Mesenchymal stem cell (in vitro differentiated cells and primary cell): Measurements from ENCODE around the gene SCGB2B2. TPM values are rescaled to one million over a fixed set of nuclear protein-coding genes. Genes with fewer than 3 reads are reported as not detected.
A peak's percentile ranks its signal among the peaks of the same experiment; 100 is the strongest.

Source experiments
- DNase-seq: peaks from one replicate; pipeline ENCODE4 v3.0.0-alpha.2; 2013
- H2AFZ ChIP-seq: one replicate; pipeline ENCODE4 v1.6.1; 2013; ENCODE audit warnings: low read depth, mild to moderate bottlenecking, control low read depth, inconsistent platforms, low read length, moderate library complexity
- H2AK5ac ChIP-seq: 2 replicates; pipeline ENCODE4 v1.6.1; 2013; ENCODE audit warnings: low read length, moderate library complexity, mild to moderate bottlenecking, inconsistent platforms; ENCODE audit not compliant: severe bottlenecking
- H2BK120ac ChIP-seq: one replicate; pipeline ENCODE4 v1.6.1; 2013; ENCODE audit warnings: low read depth, mild to moderate bottlenecking, inconsistent platforms, low read length, moderate library complexity
- H2BK12ac ChIP-seq, 2 experiments: one replicate each; pipeline ENCODE4 v1.6.1; 2013; ENCODE audit warnings: inconsistent platforms in 2 of 2, low read length in 2 of 2, mild to moderate bottlenecking in 2 of 2, moderate library complexity in 2 of 2, control low read depth in 1 of 2
- H2BK15ac ChIP-seq: one replicate; pipeline ENCODE4 v1.6.1; 2013; ENCODE audit warnings: mild to moderate bottlenecking, low read depth, inconsistent platforms; ENCODE audit not compliant: poor library complexity, severe bottlenecking
- H2BK5ac ChIP-seq: 2 replicates; pipeline ENCODE4 v1.6.1; 2013; ENCODE audit warnings: low read depth, mild to moderate bottlenecking, low read length, control low read depth, inconsistent platforms; ENCODE audit not compliant: poor library complexity, severe bottlenecking
- H3K14ac ChIP-seq, 2 experiments: one replicate each; pipeline ENCODE4 v1.6.1; 2013; ENCODE audit warnings: inconsistent platforms in 2 of 2, low read length in 2 of 2, control low read depth in 1 of 2, mild to moderate bottlenecking in 1 of 2, moderate library complexity in 1 of 2
- H3K18ac ChIP-seq, 2 experiments: one replicate each; pipeline ENCODE4 v1.6.1; 2013; ENCODE audit warnings: inconsistent platforms in 2 of 2, low read length in 2 of 2, control low read depth in 1 of 2, low read depth in 1 of 2, mild to moderate bottlenecking in 1 of 2
- H3K23ac ChIP-seq, 2 experiments: one replicate each; pipeline ENCODE4 v1.6.1; 2013; ENCODE audit warnings: inconsistent platforms in 2 of 2, low read length in 2 of 2, mild to moderate bottlenecking in 2 of 2, moderate library complexity in 2 of 2, control low read depth in 1 of 2
- H3K27ac ChIP-seq: 2 replicates; pipeline ENCODE4 v1.5.1; 2013; ENCODE audit warnings: mild to moderate bottlenecking, moderate library complexity, low read length, control low read depth, inconsistent platforms; ENCODE audit not compliant: poor library complexity, severe bottlenecking
- H3K27me3 ChIP-seq, 2 experiments: 2 replicates each; pipeline versions ENCODE4 v1.6.1 to v1.7.0; 2013; ENCODE audit warnings: low read length in 2 of 2, mild to moderate bottlenecking in 2 of 2, moderate library complexity in 2 of 2, control low read depth in 1 of 2, inconsistent platforms in 1 of 2; ENCODE audit not compliant: control insufficient read depth in 1 of 2, insufficient read depth in 1 of 2
- H3K36me3 ChIP-seq, 2 experiments: 2 replicates each; pipeline versions ENCODE4 v1.6.1 to v1.7.0; 2013; ENCODE audit warnings: low read length in 2 of 2, control low read depth in 1 of 2, inconsistent platforms in 1 of 2, low read depth in 1 of 2, mild to moderate bottlenecking in 1 of 2; ENCODE audit not compliant: insufficient read depth in 2 of 2, control insufficient read depth in 1 of 2
- H3K4ac ChIP-seq, 2 experiments: one replicate each; pipeline ENCODE4 v1.6.1; 2013; ENCODE audit warnings: inconsistent platforms in 2 of 2, low read length in 2 of 2, mild to moderate bottlenecking in 2 of 2, moderate library complexity in 2 of 2, control low read depth in 1 of 2, low read depth in 1 of 2
- H3K4me1 ChIP-seq: 2 replicates; pipeline ENCODE4 v1.6.1; 2013; ENCODE audit warnings: low read depth, low read length, control low read depth; ENCODE audit not compliant: control insufficient read depth, insufficient read depth
- H3K4me2 ChIP-seq: 2 replicates; pipeline ENCODE4 v1.6.1; 2013; ENCODE audit warnings: low read length, mild to moderate bottlenecking, inconsistent platforms; ENCODE audit not compliant: poor library complexity, severe bottlenecking
- H3K4me3 ChIP-seq, 2 experiments: 2 replicates each; pipeline versions ENCODE4 v1.5.1 to v1.7.0; 2013; ENCODE audit warnings: low read length in 2 of 2, mild to moderate bottlenecking in 2 of 2, control low read depth in 1 of 2, low read depth in 1 of 2; ENCODE audit not compliant: insufficient read depth in 1 of 2
- H3K79me1 ChIP-seq: replicated peaks from 2 replicates; pipeline ENCODE4 v1.6.1; 2013; ENCODE audit warnings: mild to moderate bottlenecking, control low read depth, low read length, inconsistent platforms; ENCODE audit not compliant: poor library complexity, severe bottlenecking
- H3K9ac ChIP-seq: 2 replicates; pipeline ENCODE4 v1.7.0; 2013; ENCODE audit warnings: mild to moderate bottlenecking, low read length, moderate library complexity
- H3K9me3 ChIP-seq: 2 replicates; pipeline ENCODE4 v1.7.0; 2013; ENCODE audit warnings: mild to moderate bottlenecking, low read length; ENCODE audit not compliant: control insufficient read depth
- H4K8ac ChIP-seq: one replicate; pipeline ENCODE4 v1.6.1; 2013; ENCODE audit warnings: inconsistent platforms, mild to moderate bottlenecking, low read length, moderate library complexity
- H4K91ac ChIP-seq: one replicate; pipeline ENCODE4 v1.6.1; 2013; ENCODE audit warnings: mild to moderate bottlenecking, low read length, inconsistent platforms
- WGBS: methylation state at CpG from one replicate; pipeline ENCODE4 v1.1.7; 2013; ENCODE audit warnings: mixed read lengths; 5-methylcytosine and 5-hydroxymethylcytosine counted together
- polyA plus RNA-seq, 2 experiments: library from polyadenylated mRNA; stranded (reverse); fragments of 200-250 nt; gene quantifications; one replicate each; pipeline ENCODE4 v1.2.3, GENCODE V29; 2013

SCGB2B2 gene
- 0.04 TPM for polyA plus RNA-seq (2013, experiment 1 of 2)
- 0.16 TPM for polyA plus RNA-seq (2013, experiment 2 of 2)

- H3K4me3 ChIP-seq = peak within 1 kb of the TSS; percentile 84 to 87
- peaks cover 17 to 35% of the 10 kb centered on the region in 2 experiments for H3K36me3 ChIP-seq
- H3K27me3 ChIP-seq = no peaks in the 10 kb centered on the region
- peak within 1 kb of the TSS; percentile 96 for H4K91ac ChIP-seq
- peak within 1 kb of the TSS; percentile 96 to 97 for H3K4ac ChIP-seq
- H3K27ac ChIP-seq = peak within 1 kb of the TSS; percentile 85
- peak within 1 kb of the TSS in 1 of 2 experiments; percentile 77 for H3K23ac ChIP-seq
- H3K18ac ChIP-seq = peak within 1 kb of the TSS; percentile 100
- 8% methylated on average over 25 of the region's 26 CpGs for WGBS
- H2AK5ac ChIP-seq = peak within 1 kb of the TSS; percentile 58
- peak within 1 kb of the TSS; percentile 81 for H3K4me2 ChIP-seq
- peak within 1 kb of the TSS; percentile 77 to 87 for H3K14ac ChIP-seq
- H2BK120ac ChIP-seq = peak within 1 kb of the TSS; percentile 65
- H2AFZ ChIP-seq = peak within 1 kb of the TSS; percentile 93
- no peak for DNase-seq
- H2BK12ac ChIP-seq = no peak within 1 kb of the TSS
- H3K9ac ChIP-seq = peak within 1 kb of the TSS; percentile 98
- peak within 1 kb of the TSS; percentile 99 for H4K8ac ChIP-seq
- H2BK5ac ChIP-seq = peak within 1 kb of the TSS; percentile 85
- peak within 1 kb of the TSS; percentile 99 for H2BK15ac ChIP-seq
- H3K4me1 ChIP-seq = peaks cover 5% of the 10 kb centered on the region
- peaks cover 35% of the 10 kb centered on the region for H3K9me3 ChIP-seq
- H3K79me1 ChIP-seq = peaks cover 20% of the 10 kb centered on the region
Measured at GRCh38 chr19:34676697-34677385, at the start of gene SCGB2B2. TSS of gene SCGB2B2 (minus strand) at chr19:34677159. CDS start at chr19:34594563, 82,596 bp downstream.

DNA sequence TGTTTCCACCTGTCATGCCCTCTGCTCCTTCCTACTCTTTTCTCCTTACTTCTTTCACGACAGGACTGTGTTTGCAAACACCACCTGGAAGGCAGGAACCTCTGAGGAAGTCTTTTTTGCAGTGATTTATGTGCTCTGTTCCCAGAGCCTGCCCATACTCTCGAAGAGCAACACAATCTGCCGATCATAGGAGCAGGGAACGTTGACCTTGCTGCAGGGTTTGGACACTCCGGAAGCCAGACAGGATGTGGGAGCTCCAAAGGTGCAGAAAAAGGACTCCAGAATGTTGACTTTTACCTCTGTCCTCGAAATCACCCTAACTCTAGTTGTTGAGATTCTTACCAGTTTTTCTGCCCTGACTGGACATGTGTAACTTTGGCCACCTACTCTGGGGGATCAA, 48.4 kb upstream of the SCGB2B2 start:
- Histone ChIP-seq H3K4ac (no peak overlapping the region), H3K4me1 (no peaks in the 10 kb centered on the region), H3K4me2 (no peak overlapping the region)

DNA sequence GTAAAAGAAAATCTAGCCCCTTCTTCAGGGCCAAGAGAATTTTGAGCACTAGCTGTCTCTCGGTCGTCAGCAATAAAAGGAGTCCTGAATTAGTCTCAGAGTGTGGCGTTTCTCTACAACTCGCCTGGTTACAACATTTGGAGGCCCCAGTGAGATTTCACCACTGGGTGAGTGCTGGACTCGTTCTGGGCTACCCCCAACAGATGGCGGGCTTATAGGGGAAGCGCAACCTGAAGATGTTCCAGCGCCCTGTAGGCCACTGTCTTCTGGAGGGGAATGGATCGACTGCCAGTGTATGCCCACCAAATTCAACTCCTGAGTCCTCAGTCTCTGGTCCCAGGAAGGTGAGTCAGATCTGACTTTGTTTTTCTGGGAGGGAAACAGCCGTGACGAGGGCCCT, 45.4 kb upstream of the SCGB2B2 start:
- no peak overlapping the region for H2BK5ac ChIP-seq
- H3K4me3 ChIP-seq = no peak overlapping the region
- no peaks in the 10 kb centered on the region for H3K9me3 ChIP-seq
- H2AK5ac ChIP-seq = no peak overlapping the region
- H3K14ac ChIP-seq = no peak overlapping the region
- no peak overlapping the region for H3K18ac ChIP-seq
- 68% methylated on average over 11 of the region's 11 CpGs for WGBS
- H3K23ac ChIP-seq = no peak overlapping the region
- H2BK12ac ChIP-seq = no peak overlapping the region
- H3K4ac ChIP-seq = no peak overlapping the region
- no peaks in the 10 kb centered on the region for H3K79me1 ChIP-seq
- no peak overlapping the region for H4K8ac ChIP-seq
- no peak overlapping the region for H2AFZ ChIP-seq
- no peaks in the 10 kb centered on the region for H3K4me1 ChIP-seq
- no peak overlapping the region for H3K27ac ChIP-seq
- H2BK15ac ChIP-seq = no peak overlapping the region
- H3K4me2 ChIP-seq = no peak overlapping the region
- no peak overlapping the region for H2BK120ac ChIP-seq
- H3K36me3 ChIP-seq = no peaks in the 10 kb centered on the region
- no peak overlapping the region for H4K91ac ChIP-seq
- no peak for DNase-seq
- no peak overlapping the region for H3K9ac ChIP-seq
- peaks cover 0 to 17% of the 10 kb centered on the region in 2 experiments for H3K27me3 ChIP-seq

More for the DNA sequence above, 48.4 kb upstream of the SCGB2B2 start:
- Histone ChIP-seq H4K91ac (no peak overlapping the region), H2BK120ac (no peak overlapping the region), H3K9ac (no peak overlapping the region), H3K27ac (no peak overlapping the region), H2BK12ac (no peak overlapping the region), H2BK15ac (no peak overlapping the region), H3K14ac (no peak overlapping the region), H2AK5ac (no peak overlapping the region), H3K27me3 (peaks cover 0 to 17% of the 10 kb centered on the region in 2 experiments), H3K36me3 (no peaks in the 10 kb centered on the region), H3K18ac (no peak overlapping the region), H3K23ac (no peak overlapping the region), H3K79me1 (no peaks in the 10 kb centered on the region), H3K9me3 (no peaks in the 10 kb centered on the region), H3K4me3 (no peak overlapping the region), H4K8ac (no peak overlapping the region), H2BK5ac (no peak overlapping the region), H2AFZ (no peak overlapping the region)
- DNase-seq = no peak
- WGBS = 50% methylated on average over 6 of the region's 6 CpGs

DNA sequence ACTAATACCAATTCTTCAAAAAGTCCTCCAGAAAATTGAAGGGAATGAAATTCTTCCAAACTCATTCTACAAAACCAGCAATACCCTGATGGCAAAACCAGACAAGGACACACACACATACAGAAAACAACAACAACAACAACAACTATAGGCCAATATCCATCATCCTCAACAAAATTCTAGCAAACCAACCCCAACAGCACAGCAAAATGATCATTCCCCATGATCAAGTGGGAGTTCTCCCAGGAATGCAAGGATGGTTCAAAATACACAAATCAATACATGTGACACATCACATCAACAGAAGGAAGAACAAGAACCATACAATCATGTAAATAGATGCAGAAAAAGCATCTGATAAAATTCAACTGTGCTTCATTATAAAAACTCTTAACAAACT, 38.4 kb upstream of the SCGB2B2 start:
- Histone ChIP-seq H3K79me1 (no peaks in the 10 kb centered on the region), H4K8ac (no peak overlapping the region), H2BK120ac (no peak overlapping the region), H2BK15ac (no peak overlapping the region), H3K18ac (no peak overlapping the region), H3K4ac (no peak overlapping the region), H2BK12ac (no peak overlapping the region), H3K4me3 (no peak overlapping the region), H3K9me3 (peaks cover 27% of the 10 kb centered on the region), H3K23ac (no peak overlapping the region), H3K27ac (no peak overlapping the region), H2AK5ac (no peak overlapping the region), H4K91ac (no peak overlapping the region), H3K9ac (no peak overlapping the region), H3K4me2 (no peak overlapping the region), H2BK5ac (no peak overlapping the region), H3K27me3 (no peaks in the 10 kb centered on the region), H3K4me1 (no peaks in the 10 kb centered on the region), H3K36me3 (no peaks in the 10 kb centered on the region), H2AFZ (no peak overlapping the region), H3K14ac (no peak overlapping the region)
- no peak for DNase-seq
